HepG2 (cell line): ENCODE data around the gene SCRT2. TPM values are rescaled to one million over a fixed set of nuclear protein-coding genes. Genes with fewer than 3 reads are reported as not detected.

Source experiments
- AGO1 ChIP-seq: fragments of 200-400 bp; formaldehyde crosslinking; IDR thresholded peaks from 2 replicates; pipeline ENCODE4 v1.6.1; 2017; ENCODE audit warnings: mild to moderate bottlenecking, low read depth, low read length, moderate library complexity; ENCODE audit not compliant: poor library complexity, severe bottlenecking
- ARNT2 ChIP-seq: sonication (generic); formaldehyde crosslinking; IDR thresholded peaks from 2 replicates; pipeline ENCODE4 v1.8.0; 2022; ENCODE audit warnings: mild to moderate bottlenecking, low read depth, missing genetic modification reagents, moderate library complexity
- BHLHE40 ChIP-seq: IDR thresholded peaks from 2 replicates; pipeline ENCODE4 v1.6.1; 2011; ENCODE audit warnings: low read length, improper control_type of control experiment
- CC2D1A ChIP-seq: sonication (generic); formaldehyde crosslinking; IDR thresholded peaks from 2 replicates; pipeline ENCODE4 v1.8.1; 2023; ENCODE audit warnings: mild to moderate bottlenecking, missing genetic modification reagents
- CHD4 ChIP-seq: fragments of 200-600 bp; sonication (generic); IDR thresholded peaks from 2 replicates; pipeline ENCODE4 v1.7.0; 2017; ENCODE audit warnings: mild to moderate bottlenecking, low read length, borderline replicate concordance
- FOXA1 ChIP-seq, 2 experiments: fragments of 450-650 bp in 1 of 2; sonication (generic) in 1 of 2; formaldehyde crosslinking in 1 of 2; IDR thresholded peaks; 2 replicates each; pipeline versions ENCODE4 v1.4.0 to v1.6.1; 2016 to 2020; ENCODE audit warnings: missing genetic modification reagents in 1 of 2
- HMGXB4 ChIP-seq, 2 experiments: sonication (generic) in 1 of 2; formaldehyde crosslinking in 1 of 2; IDR thresholded peaks; 2 replicates each; pipeline versions ENCODE4 v1.4.0 to v1.6.1; 2018 to 2020; ENCODE audit warnings: missing genetic modification reagents in 2 of 2, borderline replicate concordance in 1 of 2, low read depth in 1 of 2, mild to moderate bottlenecking in 1 of 2, missing biosample characterization in 1 of 2
- HNRNPL ChIP-seq: fragments of 200-400 bp; formaldehyde crosslinking; IDR thresholded peaks from 2 replicates; pipeline ENCODE4 v1.6.1; 2017; ENCODE audit warnings: mild to moderate bottlenecking, low read depth, low read length
- IKZF5 ChIP-seq: IDR thresholded peaks from 2 replicates; pipeline ENCODE4 v1.6.1; 2018; ENCODE audit warnings: missing genetic modification reagents, mild to moderate bottlenecking, missing compliant biosample characterization
- IRF2 ChIP-seq: IDR thresholded peaks from 2 replicates; pipeline ENCODE4 v1.6.1; 2018; ENCODE audit warnings: missing genetic modification reagents, missing compliant biosample characterization
- ISX ChIP-seq: sonication (generic); formaldehyde crosslinking; conservative IDR thresholded peaks from 2 replicates; pipeline ENCODE4 v1.5.0; 2020; ENCODE audit warnings: missing genetic modification reagents
- KDM5A ChIP-seq: fragments of 200-600 bp; sonication (generic); IDR thresholded peaks from 2 replicates; pipeline ENCODE4 v1.7.0; 2018; ENCODE audit warnings: antibody characterized with exemption, mild to moderate bottlenecking, low read length, borderline replicate concordance
- PREB ChIP-seq: sonication (generic); formaldehyde crosslinking; IDR thresholded peaks from 2 replicates; pipeline ENCODE4 v1.4.0; 2020; ENCODE audit warnings: missing genetic modification reagents
- RAD21 ChIP-seq: fragments of 450-650 bp; formaldehyde crosslinking; IDR thresholded peaks from 2 replicates; pipeline ENCODE4 v1.5.0; 2020; ENCODE audit warnings: mild to moderate bottlenecking
- REL ChIP-seq: sonication (generic); formaldehyde crosslinking; conservative IDR thresholded peaks from 2 replicates; pipeline ENCODE4 v1.8.0; 2022; ENCODE audit warnings: mild to moderate bottlenecking, missing genetic modification reagents, moderate library complexity
- SETDB1 ChIP-seq: sonication (generic); formaldehyde crosslinking; IDR thresholded peaks from 2 replicates; pipeline ENCODE4 v1.5.1; 2020; ENCODE audit warnings: missing genetic modification reagents, mild to moderate bottlenecking, borderline replicate concordance
- TBX2 ChIP-seq: sonication (generic); formaldehyde crosslinking; IDR thresholded peaks from 2 replicates; pipeline ENCODE4 v1.5.0; 2020; ENCODE audit warnings: missing genetic modification reagents, mild to moderate bottlenecking, borderline replicate concordance
- ZBTB21 ChIP-seq: sonication (generic); formaldehyde crosslinking; IDR thresholded peaks from 2 replicates; pipeline ENCODE4 v1.4.0; 2020; ENCODE audit warnings: missing genetic modification reagents
- ZBTB7A ChIP-seq: sonication (generic); formaldehyde crosslinking; IDR thresholded peaks from 2 replicates; pipeline ENCODE4 v1.8.0; 2022; ENCODE audit warnings: mild to moderate bottlenecking, missing genetic modification reagents
- ZFYVE20 ChIP-seq: sonication (generic); formaldehyde crosslinking; IDR thresholded peaks from 2 replicates; pipeline ENCODE4 v1.8.0; 2023; ENCODE audit warnings: low read depth, mild to moderate bottlenecking, moderate library complexity, missing genetic modification reagents, borderline replicate concordance
- ZNF282 ChIP-seq: fragments of 450-650 bp; IDR thresholded peaks from 2 replicates; pipeline ENCODE4 v1.6.1; 2018; ENCODE audit not compliant: partially characterized antibody
- ZNF496 ChIP-seq: sonication (generic); formaldehyde crosslinking; IDR thresholded peaks from 2 replicates; pipeline ENCODE4 v1.8.1; 2023; ENCODE audit warnings: mild to moderate bottlenecking, moderate library complexity, missing genetic modification reagents; ENCODE audit not compliant: insufficient replicate concordance
- ZNF501 ChIP-seq: sonication (generic); formaldehyde crosslinking; IDR thresholded peaks from 2 replicates; pipeline ENCODE4 v1.5.1; 2020; ENCODE audit warnings: mild to moderate bottlenecking, moderate library complexity, missing genetic modification reagents
- ZNF549 ChIP-seq: sonication (generic); formaldehyde crosslinking; IDR thresholded peaks from 2 replicates; pipeline ENCODE4 v1.5.0; 2020; ENCODE audit warnings: missing genetic modification reagents
- ZNF558 ChIP-seq: sonication (generic); formaldehyde crosslinking; IDR thresholded peaks from 2 replicates; pipeline ENCODE4 v1.9.0; 2022; ENCODE audit warnings: mild to moderate bottlenecking, missing genetic modification reagents, borderline replicate concordance
- ZNF577 ChIP-seq: sonication (generic); formaldehyde crosslinking; IDR thresholded peaks from 2 replicates; pipeline ENCODE4 v1.4.0; 2020; ENCODE audit warnings: mild to moderate bottlenecking, low read depth, missing genetic modification reagents, borderline replicate concordance
- polyA plus RNA-seq, 8 experiments: library from polyadenylated mRNA; depleted of rRNA in 3 of 8; stranded (reverse) in 7 of 8; unstranded in 1 of 8; fragments of >200 nt; fragmentation: Illumina TruSeq in 4 of 8; extraction: Trizol in 4 of 8; gene quantifications; 2 replicates each; pipeline versions ENCODE4 v1.2.1 to v1.2.3, GENCODE V29; 2011 to 2016; ENCODE audit warnings: low read depth in 4 of 8, missing spikeins in 1 of 8, mixed read lengths in 1 of 8; ENCODE audit not compliant: insufficient read depth in 1 of 8
- total RNA-seq, 5 experiments: library from RNA; depleted of rRNA; stranded (reverse); fragments of >200 nt; fragmentation: Illumina TruSeq; extraction: Trizol; gene quantifications; 2 replicates each; pipeline ENCODE4 v1.2.3, GENCODE V29; 2016; ENCODE audit warnings: low read depth in 1 of 5

The SCRT2 gene
- total and polyA plus RNA-seq, 2 of the 13 experiments (the other 11 are each of a cell fraction or from before 2014, with no cell fraction given), result not detected

- TF ChIP-seq REL (CRISPR knock-in tag), result peak; percentile 8; the same call in 1 of the 2 replicates
- no peak for TF ChIP-seq ZFYVE20 (CRISPR knock-in tag)
- TF ChIP-seq RAD21 (CRISPR knock-in tag), result no peak
- TF ChIP-seq ZNF282, result no peak
- no peak for TF ChIP-seq KDM5A
- no peak for TF ChIP-seq FOXA1 (IDR thresholded peaks at IDR 0.05)
- 0 out of 2 replicates have a peak, but pooled peaks have one; percentile 29 for TF ChIP-seq FOXA1 (CRISPR knock-in tag; IDR thresholded peaks at IDR 0.05)
- no peak for TF ChIP-seq ZNF549 (CRISPR knock-in tag)
- no peak; the same call in 1 of the 2 replicates for TF ChIP-seq ARNT2 (CRISPR knock-in tag)
- TF ChIP-seq TBX2 (CRISPR knock-in tag), result no peak; the same call in none of the 2 replicates
- TF ChIP-seq ZBTB21 (CRISPR knock-in tag), result no peak
- no peak for TF ChIP-seq ZNF496 (CRISPR knock-in tag)
- 0 out of 2 replicates have a peak, but pooled peaks have one; percentile 3 for TF ChIP-seq CC2D1A
- no peak for TF ChIP-seq AGO1
- peak; percentile 99 for TF ChIP-seq CHD4
- TF ChIP-seq HNRNPL, result no peak
- no peak for TF ChIP-seq ZNF558 (CRISPR knock-in tag)
- no peak for TF ChIP-seq PREB (CRISPR knock-in tag)
- no peak for TF ChIP-seq ZNF577 (CRISPR knock-in tag)
- no peak for TF ChIP-seq ISX
- peak; percentile 13; the same call in 1 of the 2 replicates for TF ChIP-seq IKZF5 (CRISPR knock-in tag)
- no peak; the same call in 1 of the 2 replicates for TF ChIP-seq IRF2
- peak; percentile 95 for TF ChIP-seq ZNF501
- TF ChIP-seq ZBTB7A (CRISPR knock-in tag), result peak; percentile 87
- TF ChIP-seq BHLHE40, result peak; percentile 64
- TF ChIP-seq SETDB1 (CRISPR knock-in tag), result no peak
- peak in 1 of 2 experiments; percentile 14; a peak in 2 of 4 replicates for TF ChIP-seq HMGXB4 (CRISPR knock-in tag; IDR thresholded peaks at IDR 0.05; ENCODE audit: borderline replicate concordance in 1 of 2, low read depth in 1 of 2)
Measured at GRCh38 chr20:653590-654416, 21.8 kb downstream of the SCRT2 start (continued).
